ENCODE measurements around the gene PIGV. TPM values are rescaled to one million over a fixed set of nuclear protein-coding genes. Genes with fewer than 3 reads are reported as not detected.

PIGV gene
- total and polyA plus RNA-seq, 2 donors (not counting 1 experiment from before 2014, with no cell fraction given) = 9.2 to 17.4 TPM

DNA sequence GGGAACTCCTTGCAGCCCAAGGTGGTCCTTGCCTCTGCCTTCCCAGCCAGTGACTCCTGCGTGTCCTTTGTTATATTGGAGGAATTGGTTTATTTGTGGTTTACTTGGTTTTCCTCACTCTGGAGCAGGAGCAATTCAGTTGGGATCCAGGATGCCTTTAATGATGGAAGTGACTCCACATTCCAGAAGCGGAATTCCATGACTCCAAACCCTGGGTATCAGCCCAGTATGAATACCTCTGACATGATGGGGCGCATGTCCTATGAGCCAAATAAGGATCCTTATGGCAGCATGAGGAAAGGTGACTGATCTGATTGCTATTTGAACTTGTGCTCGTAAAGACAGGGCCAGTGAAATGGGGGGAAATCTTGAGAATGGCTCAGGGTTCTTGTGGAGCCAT is 15.1 kb upstream of the PIGV start:
- H2AFZ ChIP-seq (ENCODE audit: insufficient read depth, low read depth, low read length, poor library complexity, severe bottlenecking) = no peak overlapping the region
- WGBS (ENCODE audit: insufficient coverage) = 95% methylated on average over 3 of the region's 4 CpGs
- H3K4me2 ChIP-seq (replicated peaks; ENCODE audit: low read depth, low read length, poor library complexity, severe bottlenecking) = no peak overlapping the region
- H3K79me2 ChIP-seq (ENCODE audit: control insufficient read depth, insufficient read depth, low read length) = peaks cover 30% of the 10 kb centered on the region
- TF ChIP-seq EZH2 (IDR thresholded peaks at IDR 0.05; ENCODE audit: borderline replicate concordance, insufficient read depth, low read depth, low read length, poor library complexity, severe bottlenecking) = no peak
- no peak for TF ChIP-seq CTCF (IDR thresholded peaks at IDR 0.05)
- Mint-ChIP-seq H3K27ac (no peak overlapping the region), H3K27me3 (no peaks in the 10 kb centered on the region), H3K4me1 (no peaks in the 10 kb centered on the region), H3K9me3 (ENCODE audit: insufficient read depth) (no peaks in the 10 kb centered on the region), H3K4me3 (no peak overlapping the region)
- H4K20me1 ChIP-seq (ENCODE audit: control insufficient read depth, insufficient read depth, low read length, poor library complexity, severe bottlenecking) = peaks cover 8% of the 10 kb centered on the region
- no peak overlapping the region for H3K9ac ChIP-seq (ENCODE audit: low read length)
- peaks cover 8 to 96% of the 10 kb centered on the region in 2 experiments for H3K36me3 ChIP-seq (replicated peaks in 1 of 2; ENCODE audit: control extremely low read depth in 1 of 2, control insufficient read depth in 1 of 2, extremely low read depth in 1 of 2, insufficient read depth in 2 of 2, low read length in 1 of 2)
- H3K4me3 ChIP-seq (ENCODE audit: control extremely low read depth in 1 of 5, extremely low read depth in 1 of 5, insufficient read depth in 1 of 5, low read depth in 2 of 5, low read length in 4 of 5) = no peak overlapping the region
- no peaks in the 10 kb centered on the region for H3K4me1 ChIP-seq (ENCODE audit: control insufficient read depth in 2 of 2, insufficient read depth in 2 of 2, low read length in 2 of 2)
- intact Hi-C loops (cut with micrococcal nuclease) = no loop called here
- H3K9me3 ChIP-seq (ENCODE audit: control extremely low read depth in 1 of 3, control insufficient read depth in 2 of 3, insufficient read depth in 1 of 3, low read length in 2 of 3) = no peaks in the 10 kb centered on the region
- no peaks in the 10 kb centered on the region for H3K27me3 ChIP-seq (replicated peaks in 1 of 4; ENCODE audit: control extremely low read depth in 1 of 4, control insufficient read depth in 3 of 4, insufficient read depth in 4 of 4, low read length in 3 of 4)
- DNase-seq (no peak), ATAC-seq (ENCODE audit: low read depth) (no peak)
- ChIA-PET CTCF (interaction anchor here (0.5 to 2.1 kb wide), 2 partner anchors 16 to 160 kb away, joined by 4 to 10 read pairs; no protein-coding TSS in a partner anchor), POLR2A (no interaction called here)
- no peak overlapping the region for H3K27ac ChIP-seq (ENCODE audit: low read length in 2 of 2)

DNA sequence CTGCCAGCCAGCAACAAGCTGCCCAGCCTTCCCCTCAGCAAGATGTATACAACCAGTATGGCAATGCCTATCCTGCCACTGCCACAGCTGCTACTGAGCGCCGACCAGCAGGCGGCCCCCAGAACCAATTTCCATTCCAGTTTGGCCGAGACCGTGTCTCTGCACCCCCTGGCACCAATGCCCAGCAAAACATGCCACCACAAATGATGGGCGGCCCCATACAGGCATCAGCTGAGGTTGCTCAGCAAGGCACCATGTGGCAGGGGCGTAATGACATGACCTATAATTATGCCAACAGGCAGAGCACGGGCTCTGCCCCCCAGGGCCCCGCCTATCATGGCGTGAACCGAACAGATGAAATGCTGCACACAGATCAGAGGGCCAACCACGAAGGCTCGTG is 13.3 kb upstream of the PIGV start:
- peaks cover 8% of the 10 kb centered on the region for H4K20me1 ChIP-seq (ENCODE audit: control insufficient read depth, insufficient read depth, low read length, poor library complexity, severe bottlenecking)
- no peak overlapping the region for H3K9ac ChIP-seq (ENCODE audit: low read length)
- CTCF ChIA-PET = interaction anchor here (1.0 kb wide), 1 partner anchor 14 kb away, joined by 3 read pairs; no protein-coding TSS in a partner anchor
- intact Hi-C loops (cut with micrococcal nuclease) = no loop called here
- Mint-ChIP-seq H3K4me1 (peaks cover 8% of the 10 kb centered on the region), H3K9me3 (ENCODE audit: insufficient read depth) (no peaks in the 10 kb centered on the region), H3K27ac (no peak overlapping the region), H3K27me3 (no peaks in the 10 kb centered on the region), H3K4me3 (no peak overlapping the region)
- H2AFZ ChIP-seq (ENCODE audit: insufficient read depth, low read depth, low read length, poor library complexity, severe bottlenecking) = no peak overlapping the region
- H3K4me1 ChIP-seq (ENCODE audit: control insufficient read depth in 2 of 2, insufficient read depth in 2 of 2, low read length in 2 of 2) = peaks cover 0 to 6% of the 10 kb centered on the region in 2 donors
- peaks cover 8 to 96% of the 10 kb centered on the region in 2 experiments for H3K36me3 ChIP-seq (replicated peaks in 1 of 2; ENCODE audit: control extremely low read depth in 1 of 2, control insufficient read depth in 1 of 2, extremely low read depth in 1 of 2, insufficient read depth in 2 of 2, low read length in 1 of 2)
- peaks cover 27% of the 10 kb centered on the region for H3K79me2 ChIP-seq (ENCODE audit: control insufficient read depth, insufficient read depth, low read length)
- no peak overlapping the region for H3K4me2 ChIP-seq (replicated peaks; ENCODE audit: low read depth, low read length, poor library complexity, severe bottlenecking)
- no peak for ATAC-seq (ENCODE audit: low read depth)
- H3K4me3 ChIP-seq (ENCODE audit: control extremely low read depth in 1 of 5, extremely low read depth in 1 of 5, insufficient read depth in 1 of 5, low read depth in 2 of 5, low read length in 4 of 5) = no peak overlapping the region
- H3K27ac ChIP-seq (ENCODE audit: low read length in 2 of 2) = no peak overlapping the region
- WGBS (ENCODE audit: insufficient coverage) = 98% methylated on average over 13 of the region's 13 CpGs
- H3K27me3 ChIP-seq (replicated peaks in 1 of 4; ENCODE audit: control extremely low read depth in 1 of 4, control insufficient read depth in 3 of 4, insufficient read depth in 4 of 4, low read length in 3 of 4) = no peaks in the 10 kb centered on the region
- TF ChIP-seq CTCF (IDR thresholded peaks at IDR 0.05) (no peak), EZH2 (IDR thresholded peaks at IDR 0.05; ENCODE audit: borderline replicate concordance, insufficient read depth, low read depth, low read length, poor library complexity, severe bottlenecking) (no peak)
- no peaks in the 10 kb centered on the region for H3K9me3 ChIP-seq (ENCODE audit: control extremely low read depth in 1 of 3, control insufficient read depth in 2 of 3, insufficient read depth in 1 of 3, low read length in 2 of 3)
- no peak for DNase-seq
- POLR2A ChIA-PET = no interaction called here
